ENCODE data around the gene NUMBL. TPM values are rescaled to one million over a fixed set of nuclear protein-coding genes. Genes with fewer than 3 reads are reported as not detected.

NUMBL gene
- polyA plus RNA-seq, 1 experiment, result 29.4 TPM

DNA sequence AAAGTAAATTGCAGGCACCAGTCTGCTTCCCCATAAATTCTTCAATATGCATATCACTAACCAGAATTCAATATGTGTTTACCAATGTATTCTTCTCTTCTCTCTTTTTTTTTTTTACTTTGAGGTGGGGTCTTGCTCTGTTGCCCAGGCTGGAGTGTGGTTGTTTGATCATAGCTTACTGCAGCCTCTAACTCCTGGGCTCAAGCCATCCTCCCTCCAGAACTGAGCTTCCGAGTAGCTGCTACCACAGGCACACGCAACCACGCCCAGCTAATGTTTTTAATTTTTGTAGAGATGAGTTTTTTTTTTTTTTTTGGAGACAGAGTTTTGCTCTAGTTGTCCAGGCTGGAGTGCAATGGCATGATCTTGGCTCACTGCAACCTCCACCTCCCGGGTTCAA lies 72.5 kb downstream of the NUMBL start:
- Histone ChIP-seq H3K27ac (ENCODE audit: low read depth, low read length) (no peak overlapping the region), H3K9me3 (ENCODE audit: control insufficient read depth, insufficient read depth, low read length) (peaks cover 7% of the 10 kb centered on the region; the same call in 1 of the 2 replicates), H3K4me3 (ENCODE audit: low read depth, low read length) (no peak overlapping the region), H3K27me3 (ENCODE audit: control insufficient read depth, insufficient read depth, low read length) (no peaks in the 10 kb centered on the region)
- TF ChIP-seq, protein P1, sequence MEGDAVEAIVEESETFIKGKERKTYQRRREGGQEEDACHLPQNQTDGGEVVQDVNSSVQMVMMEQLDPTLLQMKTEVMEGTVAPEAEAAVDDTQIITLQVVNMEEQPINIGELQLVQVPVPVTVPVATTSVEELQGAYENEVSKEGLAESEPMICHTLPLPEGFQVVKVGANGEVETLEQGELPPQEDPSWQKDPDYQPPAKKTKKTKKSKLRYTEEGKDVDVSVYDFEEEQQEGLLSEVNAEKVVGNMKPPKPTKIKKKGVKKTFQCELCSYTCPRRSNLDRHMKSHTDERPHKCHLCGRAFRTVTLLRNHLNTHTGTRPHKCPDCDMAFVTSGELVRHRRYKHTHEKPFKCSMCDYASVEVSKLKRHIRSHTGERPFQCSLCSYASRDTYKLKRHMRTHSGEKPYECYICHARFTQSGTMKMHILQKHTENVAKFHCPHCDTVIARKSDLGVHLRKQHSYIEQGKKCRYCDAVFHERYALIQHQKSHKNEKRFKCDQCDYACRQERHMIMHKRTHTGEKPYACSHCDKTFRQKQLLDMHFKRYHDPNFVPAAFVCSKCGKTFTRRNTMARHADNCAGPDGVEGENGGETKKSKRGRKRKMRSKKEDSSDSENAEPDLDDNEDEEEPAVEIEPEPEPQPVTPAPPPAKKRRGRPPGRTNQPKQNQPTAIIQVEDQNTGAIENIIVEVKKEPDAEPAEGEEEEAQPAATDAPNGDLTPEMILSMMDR (IDR thresholded peaks at IDR 0.05; ENCODE audit: low read depth, low read length), result no peak
- ChIA-PET CTCF (no interaction called here), POLR2A (interaction anchor here (0.6 kb wide), 1 partner anchor 192 kb away, joined by 3 read pairs; no protein-coding TSS in a partner anchor)
- DNase-seq (ENCODE audit: low read depth, low spot score), result no peak

DNA sequence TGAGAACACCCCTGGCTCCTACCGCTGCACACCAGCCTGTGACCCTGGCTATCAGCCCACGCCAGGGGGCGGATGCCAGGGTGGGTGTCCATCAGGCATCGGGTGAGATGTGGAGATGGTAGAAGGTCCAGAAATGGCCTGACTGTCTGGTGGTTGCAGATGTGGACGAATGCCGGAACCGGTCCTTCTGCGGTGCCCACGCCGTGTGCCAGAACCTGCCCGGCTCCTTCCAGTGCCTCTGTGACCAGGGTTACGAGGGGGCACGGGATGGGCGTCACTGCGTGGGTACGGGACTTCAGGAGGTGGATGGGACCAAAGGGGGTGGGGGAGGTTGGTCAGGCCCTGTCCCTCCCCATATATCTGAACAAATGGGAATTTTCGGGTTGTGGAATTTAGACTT lies 73.5 kb downstream of the NUMBL start:
- DNase-seq (ENCODE audit: low read depth, low spot score), result no peak
- ChIA-PET POLR2A (interaction anchor here (0.6 to 1.1 kb wide), 2 partner anchors 23 to 29 kb away, joined by 3 to 4 read pairs; no protein-coding TSS in a partner anchor), CTCF (interaction anchor here (1.2 to 4.4 kb wide), 2 partner anchors 14 to 18 kb away, joined by 4 to 53 read pairs; no protein-coding TSS in a partner anchor)
- Histone ChIP-seq H3K9me3 (ENCODE audit: control insufficient read depth, insufficient read depth, low read length) (peaks cover 9% of the 10 kb centered on the region; the same call in 1 of the 2 replicates), H3K4me3 (ENCODE audit: low read depth, low read length) (no peak overlapping the region), H3K27me3 (ENCODE audit: control insufficient read depth, insufficient read depth, low read length) (no peaks in the 10 kb centered on the region), H3K27ac (ENCODE audit: low read depth, low read length) (peak overlapping the region; percentile 21)
- TF ChIP-seq, protein P1 (IDR thresholded peaks at IDR 0.05; ENCODE audit: low read depth, low read length), result no peak

DNA sequence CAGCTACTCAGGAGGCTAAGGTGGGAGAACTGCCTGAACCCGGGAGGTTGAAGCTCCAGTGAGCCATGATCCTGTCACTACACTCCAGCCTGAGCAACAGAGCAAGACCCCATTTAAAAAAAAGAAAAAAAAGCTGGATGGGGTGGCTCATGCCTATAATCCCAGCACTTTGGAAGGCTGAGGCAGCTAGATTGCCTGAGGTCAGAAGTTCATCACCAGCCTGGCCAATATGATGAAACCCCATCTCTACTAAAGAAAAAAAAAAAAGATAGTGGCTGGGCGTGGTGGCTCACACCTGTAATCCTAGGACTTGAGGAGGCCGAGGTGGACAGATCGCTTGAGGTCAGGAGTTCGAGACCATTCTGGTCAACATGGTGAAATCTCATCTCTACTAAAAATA lies 74.3 kb downstream of the NUMBL start:
- no peak overlapping the region for H3K27ac ChIP-seq (ENCODE audit: low read depth, low read length)

More for the DNA sequence above, 74.3 kb downstream of the NUMBL start:
- Histone ChIP-seq H3K4me3 (ENCODE audit: low read depth, low read length) (no peak overlapping the region), H3K27me3 (ENCODE audit: control insufficient read depth, insufficient read depth, low read length) (no peaks in the 10 kb centered on the region), H3K9me3 (ENCODE audit: control insufficient read depth, insufficient read depth, low read length) (peaks cover 9% of the 10 kb centered on the region; the same call in 1 of the 2 replicates)
- CTCF ChIA-PET, result interaction anchor here (0.6 to 4.4 kb wide), 5 partner anchors 13 to 196 kb away, joined by 3 to 53 read pairs (median 4); no protein-coding TSS in a partner anchor
- TF ChIP-seq, protein P1 (IDR thresholded peaks at IDR 0.05; ENCODE audit: low read depth, low read length), result no peak
- POLR2A ChIA-PET, result interaction anchor here (0.6 to 1.1 kb wide), 3 partner anchors 11 to 30 kb away, joined by 3 to 4 read pairs (median 3); no protein-coding TSS in a partner anchor
- no peak for DNase-seq (ENCODE audit: low read depth, low spot score)

Small RNAs within 50 kb of the gene (small RNA-seq; reads per million reads assigned to genes)
- gene RNU6-195P (ENCODE audit: insufficient read length, low read depth), result not detected

Other genes starting within 250 kb of the NUMBL start
- 16.1 and 19.6 TPM in 2 replicates for gene SERTAD3, start 246.3 kb downstream of the NUMBL start, polyA plus RNA-seq (2011; rRNA removed)
- gene BLVRB, start 224.9 kb downstream of the NUMBL start, polyA plus RNA-seq (2011; rRNA removed), result 40.4 and 58.0 TPM in 2 replicates
- 1.3 and 1.9 TPM in 2 replicates for gene SPTBN4, start 223.7 kb downstream of the NUMBL start, polyA plus RNA-seq (2011; rRNA removed)
- 42.5 and 62.7 TPM in 2 replicates for gene SHKBP1, start 113.8 kb downstream of the NUMBL start, polyA plus RNA-seq (2011; rRNA removed)
- 41.3 and 70.3 TPM in 2 replicates for gene LTBP4, start 89.3 kb downstream of the NUMBL start, polyA plus RNA-seq (2011; rRNA removed)
- gene COQ8B, start 26.2 kb upstream of the NUMBL start, polyA plus RNA-seq (2011; rRNA removed), result 16.0 and 20.2 TPM in 2 replicates
- gene ITPKC, start 26.5 kb upstream of the NUMBL start, polyA plus RNA-seq (2011; rRNA removed), result 8.9 and 11.6 TPM in 2 replicates
- gene ACTMAP, start 59.8 kb upstream of the NUMBL start, polyA plus RNA-seq (2011; rRNA removed), result 2.9 and 4.5 TPM in 2 replicates
- 126 and 133 TPM in 2 replicates for gene SNRPA, start 60.6 kb upstream of the NUMBL start, polyA plus RNA-seq (2011; rRNA removed)
- not detected in 2 replicates for gene MIA, start 84.9 kb upstream of the NUMBL start, polyA plus RNA-seq (2011; rRNA removed)
- 14.0 and 16.2 TPM in 2 replicates for gene RAB4B, start 87.6 kb upstream of the NUMBL start, polyA plus RNA-seq (2011; rRNA removed)
- gene EGLN2, start 108.5 kb upstream of the NUMBL start, polyA plus RNA-seq (2011; rRNA removed), result 28.2 and 40.6 TPM in 2 replicates
- gene CYP2A6, start 159.8 kb upstream of the NUMBL start, polyA plus RNA-seq (2011; rRNA removed), result not detected in 2 replicates
- not detected in 2 replicates for gene CYP2A7, start 191.6 kb upstream of the NUMBL start, polyA plus RNA-seq (2011; rRNA removed)

All from AG04450 (cell line).